Erythroblast (primary cell): Measurements from ENCODE around the gene FBXL19.

Source experiments
- GATA1 ChIP-seq: IDR thresholded peaks from 2 replicates; pipeline ENCODE4 v1.6.1; 2011; ENCODE audit warnings: low read depth, mild to moderate bottlenecking, control low read depth, low read length, moderate library complexity
- POLR2A ChIP-seq: IDR thresholded peaks from 2 replicates; pipeline ENCODE4 v1.6.1; 2011; ENCODE audit warnings: mild to moderate bottlenecking, low read length

DNA sequence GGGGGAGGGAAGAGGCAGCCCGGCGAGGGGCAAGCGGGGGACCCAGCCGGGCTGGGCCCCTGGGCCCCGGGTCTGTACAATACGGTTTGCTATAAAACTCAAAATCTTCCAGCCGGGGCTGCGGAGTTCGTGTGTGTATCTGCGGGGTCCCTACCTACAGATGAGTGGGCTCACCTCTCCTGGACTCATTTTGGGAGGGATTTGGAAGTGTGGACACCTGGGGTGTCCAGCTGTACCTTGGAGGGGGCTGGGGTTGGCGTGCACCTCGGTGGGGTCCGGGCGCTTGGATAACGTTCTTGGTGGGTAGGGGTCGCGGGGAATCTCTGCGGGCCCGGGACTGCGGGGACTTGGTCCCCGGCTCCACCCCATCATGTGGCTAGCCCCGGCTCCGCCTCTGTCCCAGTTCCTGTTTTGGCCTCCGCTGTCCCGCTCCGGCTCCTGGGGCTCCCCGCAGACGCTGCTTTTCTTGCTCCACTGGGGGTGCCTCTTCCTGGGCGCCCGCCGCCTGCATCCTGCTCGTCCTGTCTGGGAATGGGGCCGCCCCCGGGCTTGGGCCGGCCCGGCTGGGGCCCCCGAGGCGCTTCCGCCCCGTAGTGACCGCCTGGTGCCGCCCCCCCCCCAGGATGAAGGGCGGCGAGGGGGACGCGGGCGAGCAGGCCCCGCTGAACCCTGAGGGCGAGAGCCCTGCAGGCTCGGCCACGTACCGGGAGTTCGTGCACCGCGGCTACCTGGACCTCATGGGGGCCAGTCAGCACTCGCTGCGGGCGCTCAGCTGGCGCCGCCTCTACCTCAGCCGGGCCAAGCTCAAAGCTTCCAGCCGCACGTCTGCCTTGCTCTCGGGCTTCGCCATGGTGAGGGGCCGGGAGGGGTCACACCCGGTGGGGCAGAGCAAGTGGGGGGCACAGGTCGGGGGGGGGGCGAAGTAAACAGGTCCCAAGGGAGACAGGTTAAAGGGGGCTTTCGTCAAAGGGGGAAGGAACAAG, 25.6 kb downstream of the FBXL19 start, which contains the start of gene ORAI3:
- TF ChIP-seq POLR2A = peak; percentile 52
- no peak for TF ChIP-seq GATA1
